CD4-positive, alpha-beta T cell treated with Interleukin-17A for 4 hours (primary cell): ENCODE measurements around the gene STK4.

ENCODE experiments used
- DNase-seq: peaks from one replicate; pipeline ENCODE4 v3.0.0-alpha.2; 2020; ENCODE audit warnings: mixed read lengths

STK4 gene

DNA sequence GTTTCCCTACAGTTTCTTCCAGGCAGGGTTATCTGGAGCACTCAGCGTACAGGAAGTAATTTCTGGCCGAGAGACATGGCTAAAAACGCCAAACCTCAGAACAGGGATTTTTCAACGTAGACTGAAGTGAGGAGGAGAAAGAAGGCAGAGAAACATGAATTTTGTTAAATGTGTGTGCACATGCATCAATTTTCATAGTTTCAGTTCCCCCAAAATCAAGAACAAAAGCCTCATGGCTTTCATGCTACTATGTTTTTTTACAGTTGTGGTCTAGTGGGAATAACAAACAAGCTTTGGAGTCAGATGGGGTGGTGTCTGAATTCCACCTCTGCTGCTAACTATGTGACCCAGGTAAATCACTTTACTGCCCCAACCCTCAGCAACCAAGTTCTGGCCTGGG lies 11.0 kb upstream of the STK4 start:
- DNase-seq = no peak

DNA sequence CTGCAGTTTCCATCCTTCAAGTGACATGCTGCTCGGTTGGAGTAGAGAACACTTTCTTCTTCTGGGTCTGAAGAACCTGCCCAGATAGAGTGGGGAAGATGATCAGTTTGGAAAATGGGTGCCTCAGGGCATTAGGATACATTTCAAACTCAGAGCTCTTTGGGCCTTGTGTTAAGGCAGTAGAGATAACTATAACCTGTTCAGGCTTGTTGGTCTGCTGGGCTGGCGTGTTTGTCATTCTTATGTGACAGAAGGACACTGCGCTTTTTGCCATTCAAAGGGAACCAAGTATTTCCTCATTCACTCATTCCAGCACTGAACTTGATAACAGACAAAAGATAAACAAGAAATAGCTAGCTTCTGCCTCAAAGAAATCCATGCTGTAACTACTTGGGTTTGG lies 9.9 kb upstream of the STK4 start:
- no peak for DNase-seq

DNA sequence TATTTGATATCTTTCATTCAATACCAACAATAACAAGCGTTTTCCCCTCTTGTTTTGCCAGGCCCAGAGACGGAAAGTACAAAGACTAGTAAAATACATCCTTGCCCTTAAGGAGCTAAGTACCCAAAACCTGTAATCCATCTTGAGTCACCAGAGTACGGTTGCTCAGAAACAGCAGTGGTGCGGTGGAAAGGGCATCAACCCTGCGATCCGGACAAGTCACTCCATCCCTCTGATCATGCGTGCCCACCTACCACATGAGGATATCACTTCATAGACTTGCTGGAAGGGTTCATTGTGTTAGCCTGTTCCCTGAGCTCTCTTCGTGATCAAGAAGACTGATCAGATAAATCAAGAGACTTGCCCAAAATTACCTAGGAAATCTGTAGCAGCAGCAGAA lies 8.0 kb upstream of the STK4 start:
- DNase-seq = no peak

DNA sequence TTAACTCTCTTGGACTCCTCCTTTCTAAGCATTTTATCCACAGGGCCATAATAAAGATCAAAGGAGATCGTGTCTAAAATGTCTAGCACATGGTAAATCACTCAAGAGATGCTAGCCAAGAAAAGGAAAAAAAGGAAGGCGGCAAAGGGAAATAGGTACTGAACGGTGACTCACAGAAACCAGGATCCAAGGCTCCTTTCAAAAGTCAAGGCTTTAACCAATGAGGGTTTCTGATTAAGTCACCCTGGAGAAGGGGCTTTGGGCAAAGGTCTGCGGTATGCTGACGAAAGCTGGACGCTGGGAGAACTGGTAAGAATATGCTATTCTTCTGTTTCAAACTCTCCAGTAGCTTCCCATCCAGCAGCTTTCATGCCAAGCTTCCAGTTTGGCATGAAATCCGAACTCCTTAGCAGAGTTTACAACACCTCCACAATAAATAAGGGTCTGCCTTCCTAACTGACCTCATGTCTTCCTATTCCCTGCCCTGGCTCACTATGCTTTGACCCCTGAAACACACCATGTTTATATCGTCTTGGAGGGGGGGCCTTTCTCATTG lies 7.2 kb upstream of the STK4 start:
- DNase-seq = no peak

DNA sequence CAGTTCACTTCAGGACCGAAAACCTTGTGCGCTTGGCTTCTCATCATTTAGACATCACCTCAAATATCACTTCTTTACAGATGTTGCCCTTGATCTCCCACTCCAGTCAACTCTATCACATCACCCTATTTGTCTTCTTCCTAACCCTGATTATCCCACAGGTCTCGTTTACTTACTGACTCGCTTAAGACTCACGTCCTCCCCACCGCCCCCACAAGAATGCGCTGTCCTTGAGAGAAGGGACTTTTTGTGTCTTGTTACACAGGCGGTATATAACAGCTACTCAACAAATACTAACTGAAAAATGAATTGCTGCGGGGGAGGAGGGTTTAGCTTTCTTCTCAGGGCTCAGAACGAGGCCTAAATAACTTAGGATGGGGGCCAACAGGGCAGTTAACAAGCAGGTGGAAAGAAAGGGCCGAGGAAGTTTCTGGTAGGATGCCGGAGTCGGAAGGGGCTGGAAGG lies 6.6 kb upstream of the STK4 start:
- peak; percentile 60 for DNase-seq

DNA sequence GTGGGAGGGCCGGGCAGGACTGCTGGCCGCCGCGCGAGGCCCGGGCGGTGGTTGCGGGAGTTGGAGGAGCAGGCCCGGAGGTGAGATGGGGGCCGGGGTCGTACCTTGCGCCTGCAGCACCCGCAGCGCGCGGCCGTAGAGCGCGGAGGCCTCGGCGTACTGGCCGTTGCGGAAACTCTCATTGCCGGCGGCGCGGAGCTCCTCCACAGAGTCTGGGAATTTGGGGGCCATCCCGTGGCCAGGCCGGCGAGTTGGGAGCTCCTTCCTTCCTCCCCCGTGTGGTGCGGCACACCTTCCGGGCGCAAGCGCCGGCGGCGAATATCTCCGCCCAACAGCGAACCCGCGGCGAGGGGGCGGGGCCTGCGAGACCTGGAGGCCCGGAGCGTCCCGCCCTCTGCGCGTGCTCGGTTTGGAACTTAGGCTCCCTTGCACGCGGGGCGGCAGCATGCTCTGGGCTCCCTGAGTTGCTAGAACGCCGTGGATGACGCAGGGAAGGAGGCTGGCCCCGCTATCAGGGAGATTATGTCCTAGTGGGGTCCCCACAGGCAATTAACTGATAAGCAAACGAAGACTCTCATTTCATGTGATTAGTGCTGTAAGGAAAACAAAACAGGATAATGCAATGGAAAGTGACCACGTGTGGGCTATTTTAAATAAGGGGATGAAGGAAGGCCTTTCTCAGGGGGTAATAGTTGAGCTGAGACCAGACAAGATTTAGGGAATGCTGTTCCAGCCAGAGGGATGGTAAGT lies 6.0 kb upstream of the STK4 start, which contains the start of gene TOMM34:
Gene TOMM34, minus strand, starts transcription at position 295 of the 750 bp plus-strand sequence. Its CDS starts 64 bp downstream, at position 231.
- peak; percentile 99 for DNase-seq

DNA sequence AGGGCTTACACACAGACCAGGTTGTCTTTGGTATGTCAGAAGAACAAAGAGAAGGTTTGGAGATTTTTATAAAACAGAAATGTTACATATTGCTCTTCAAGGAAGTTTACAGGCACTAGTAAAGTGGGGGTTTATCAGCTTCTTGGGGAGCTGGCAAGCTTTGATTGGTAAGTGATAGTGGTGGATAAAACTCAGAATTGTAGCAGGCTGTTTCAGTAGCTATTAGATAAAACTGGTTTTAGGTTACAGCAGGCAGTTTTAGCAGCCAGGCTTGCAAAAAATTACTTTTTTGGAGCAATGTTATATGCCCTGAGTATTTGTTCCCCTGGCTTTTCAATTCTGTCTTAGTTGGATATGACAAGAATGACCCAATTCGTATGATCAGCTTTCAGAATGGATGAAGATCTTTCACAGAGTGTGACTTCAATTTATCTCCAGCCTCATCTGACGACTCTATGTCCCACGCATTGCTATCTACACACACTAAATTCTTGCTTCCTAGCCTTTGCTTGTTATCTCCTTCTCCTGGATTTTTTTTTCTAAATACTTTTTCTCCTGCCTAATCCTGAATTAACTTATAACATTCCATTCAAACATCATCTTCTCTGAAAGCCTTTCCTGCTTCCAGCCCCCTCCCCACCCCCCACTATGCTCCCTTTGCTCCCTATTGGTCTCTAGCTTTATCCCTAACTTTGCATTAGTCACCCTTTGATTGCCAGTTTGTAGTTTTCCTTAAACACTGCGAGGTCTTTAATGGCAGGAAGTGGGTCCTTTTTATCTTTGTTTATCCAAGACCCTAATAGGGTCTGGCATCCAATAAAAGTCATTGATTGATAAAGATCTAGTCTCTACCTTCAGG lies 5.1 kb upstream of the STK4 start:
- no peak for DNase-seq

DNA sequence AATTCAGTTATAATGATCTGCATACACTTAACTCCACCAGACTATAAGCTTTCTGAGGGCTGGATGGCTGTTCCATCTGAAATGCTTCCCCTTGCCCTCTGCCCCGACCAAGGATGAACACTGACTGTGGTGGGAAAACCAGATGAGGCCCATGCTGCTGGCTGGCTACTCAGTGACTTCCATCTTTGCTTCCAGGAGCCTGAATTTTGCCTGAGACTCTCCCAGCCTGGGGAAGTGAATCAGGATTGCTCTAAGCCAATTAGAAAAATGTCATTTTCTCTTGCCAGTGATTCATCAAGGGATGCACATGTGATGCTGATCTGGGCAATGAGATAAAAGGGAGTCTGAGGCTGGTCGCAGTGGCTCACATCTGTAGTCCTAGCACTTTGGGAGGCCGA lies 4.4 kb upstream of the STK4 start:
- no peak for DNase-seq

DNA sequence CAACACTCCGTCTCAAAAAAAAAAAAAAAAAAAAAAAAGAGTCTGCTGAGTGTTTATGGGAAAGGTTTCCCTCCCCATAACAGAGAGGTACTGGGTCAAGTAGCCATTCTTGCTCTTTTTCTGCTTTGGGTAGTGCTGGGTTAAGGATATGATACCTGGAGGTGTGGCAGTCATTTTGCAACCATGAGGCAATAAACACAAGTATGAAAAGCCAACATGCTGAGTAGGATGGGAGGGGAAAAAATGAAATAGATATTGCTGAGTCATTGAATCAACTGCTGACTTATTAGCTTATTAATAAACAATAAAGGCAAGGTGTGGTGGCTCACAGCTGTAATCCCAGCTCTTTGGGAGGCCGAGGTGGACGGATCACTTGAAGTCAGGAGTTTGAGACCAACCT lies 3.8 kb upstream of the STK4 start:
- DNase-seq = no peak

DNA sequence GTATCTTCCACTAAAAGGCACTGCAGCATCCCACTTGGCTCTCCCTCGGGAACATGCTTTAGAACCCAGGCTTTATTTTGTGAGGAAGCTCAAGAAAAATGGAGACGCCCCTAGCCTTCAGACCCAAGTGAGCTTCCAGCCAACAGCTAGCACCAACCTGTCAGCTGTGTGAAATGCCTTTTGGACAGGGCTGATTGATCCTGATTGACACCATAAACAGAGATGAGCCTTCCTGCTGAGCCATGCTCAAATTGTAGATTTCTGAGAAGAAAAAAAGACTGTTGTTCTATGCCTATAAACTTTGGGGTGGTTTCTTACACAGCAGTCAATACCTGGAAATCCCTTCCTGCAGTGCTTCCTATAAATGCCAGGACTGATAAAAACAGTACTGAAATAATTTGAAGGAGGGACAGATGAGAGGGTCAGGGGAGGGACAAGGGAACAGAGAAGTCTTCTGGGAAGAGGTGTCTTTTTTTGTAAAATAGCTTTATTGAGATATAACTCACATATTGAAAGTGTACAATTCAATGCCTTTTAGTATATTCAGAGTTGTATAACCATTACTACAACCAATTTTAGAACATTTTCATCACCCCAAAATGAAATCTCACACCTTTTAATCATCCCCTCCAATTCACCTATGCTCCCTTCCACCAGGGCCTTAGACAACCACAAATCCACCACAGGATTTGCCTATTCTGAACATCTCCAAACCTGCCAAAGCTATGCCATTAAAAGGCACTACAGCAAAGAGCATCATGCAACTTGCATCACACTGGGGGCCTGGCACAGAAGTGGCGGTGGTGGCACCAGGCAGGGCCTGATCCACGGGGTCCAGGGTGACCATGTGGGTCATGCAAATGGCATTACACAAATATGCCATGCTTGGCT lies 2.7 kb upstream of the STK4 start:
- DNase-seq = no peak

DNA sequence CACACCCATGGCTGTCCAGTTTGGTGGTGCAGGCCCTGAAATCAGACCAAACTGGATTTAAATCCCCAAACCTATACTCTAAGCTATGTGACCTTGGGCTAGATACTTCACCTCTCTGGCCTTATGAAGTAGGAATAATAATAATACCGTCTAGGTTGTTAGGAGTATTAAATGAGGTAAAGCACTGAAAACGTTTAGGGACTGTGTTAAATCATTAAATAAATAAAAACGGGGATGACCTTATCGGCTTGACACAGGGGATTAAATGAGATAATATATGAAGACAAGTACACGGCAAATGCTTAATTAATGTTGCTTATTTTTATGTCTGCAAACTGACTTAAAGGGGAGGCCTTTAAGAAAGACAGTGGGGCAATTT lies 672 bp upstream of the STK4 start:
- DNase-seq = no peak

DNA sequence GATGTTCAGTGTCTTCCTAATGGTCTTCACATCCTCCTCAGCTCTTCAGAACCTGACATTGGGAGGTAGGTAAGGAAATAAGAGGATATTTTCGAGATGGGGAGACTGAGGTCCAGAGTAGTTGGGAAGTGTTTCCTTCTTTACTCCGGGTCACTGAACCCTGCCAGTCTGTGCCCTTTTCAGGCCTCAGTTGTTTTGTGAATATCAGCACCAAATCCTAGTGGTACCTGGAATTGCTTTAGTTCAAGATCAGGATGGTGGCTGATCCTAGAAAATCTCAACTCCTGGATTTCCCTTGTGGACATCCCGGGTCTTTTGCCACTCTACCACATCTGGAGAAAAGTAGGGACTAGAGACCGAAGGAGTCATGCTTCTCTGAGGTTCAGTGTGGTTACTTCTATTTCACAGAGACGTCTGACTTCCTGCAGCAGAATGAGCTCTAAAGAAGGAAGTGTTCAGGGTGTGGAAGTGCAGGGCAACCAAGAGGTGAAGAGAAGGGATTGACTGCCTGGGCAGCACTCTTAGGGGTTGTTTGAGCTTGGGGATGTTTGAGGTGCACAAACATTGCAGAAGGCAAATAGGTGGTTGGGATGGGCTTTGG lies 995 bp downstream of the STK4 start:
- DNase-seq = peak; percentile 53

DNA sequence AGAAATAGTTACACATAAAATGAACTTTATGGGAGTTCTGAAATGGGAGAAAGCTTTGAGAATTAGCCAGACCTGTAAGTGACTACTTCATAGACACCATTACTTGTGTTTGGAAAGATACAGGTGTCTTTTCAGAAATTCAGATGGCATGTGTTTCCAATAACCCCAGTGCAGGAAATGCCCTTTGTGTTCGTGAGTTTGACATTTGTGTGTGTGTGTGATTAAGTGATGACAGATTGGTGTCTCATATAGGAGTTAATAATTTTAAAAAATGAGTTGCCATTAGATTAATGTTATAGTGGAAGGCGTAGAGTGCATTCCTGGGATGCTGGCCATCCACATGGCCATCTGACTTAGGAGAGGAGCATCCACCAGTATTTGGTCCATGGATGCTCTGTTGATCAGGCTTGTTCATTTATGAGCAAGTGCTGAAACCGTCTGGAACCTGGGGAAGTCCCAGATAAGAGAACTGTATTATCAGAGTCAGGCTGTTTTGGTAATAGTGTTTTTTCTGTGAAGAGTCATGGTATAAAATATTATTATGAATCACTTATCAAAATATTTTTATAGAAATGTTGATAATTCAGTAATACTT lies 3.1 kb downstream of the STK4 start:
- peak; percentile 32 for DNase-seq

DNA sequence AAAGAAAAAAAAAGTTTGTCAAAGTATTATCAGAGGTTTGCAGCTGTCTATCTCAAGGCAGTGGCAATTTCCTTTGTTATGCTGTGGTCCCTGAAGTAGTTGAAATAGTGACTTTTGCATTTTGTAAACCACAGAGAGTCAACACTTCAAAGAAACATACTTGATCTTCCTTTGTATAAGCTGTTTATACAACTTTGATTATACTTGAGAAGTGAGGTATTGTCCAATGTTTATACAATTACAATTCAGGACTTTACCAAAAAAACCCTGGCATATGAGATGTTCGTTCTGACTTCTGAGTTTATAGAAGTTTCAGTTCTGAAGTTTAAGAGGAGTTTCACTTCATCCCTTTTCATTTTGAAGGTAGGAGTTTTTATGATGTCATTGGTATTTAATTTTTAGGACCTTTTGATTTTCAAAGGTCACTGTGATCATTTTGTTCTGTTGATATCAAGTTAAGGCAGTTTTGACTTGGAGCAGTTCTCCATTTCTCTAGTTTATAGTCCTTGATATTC lies 4.0 kb downstream of the STK4 start:
- DNase-seq = no peak

DNA sequence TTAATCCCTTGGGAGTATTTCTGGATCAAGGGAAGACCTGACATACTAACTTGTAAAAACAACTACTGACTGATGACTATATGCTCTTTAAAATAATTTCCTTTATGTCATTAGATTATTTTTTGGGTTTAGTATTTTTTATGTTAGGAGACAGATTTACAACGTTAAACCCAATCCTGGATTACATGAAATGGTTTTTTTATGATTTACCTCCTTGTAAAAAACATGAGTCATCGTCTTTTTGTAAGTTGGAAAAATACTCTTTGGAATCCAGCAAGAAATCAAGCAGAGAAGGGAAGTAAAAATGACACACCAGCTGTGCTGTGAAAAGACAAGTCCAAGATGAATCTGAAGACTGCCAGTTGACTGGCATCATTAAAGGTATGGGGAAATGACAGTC lies 6.7 kb downstream of the STK4 start:
- DNase-seq = no peak

DNA sequence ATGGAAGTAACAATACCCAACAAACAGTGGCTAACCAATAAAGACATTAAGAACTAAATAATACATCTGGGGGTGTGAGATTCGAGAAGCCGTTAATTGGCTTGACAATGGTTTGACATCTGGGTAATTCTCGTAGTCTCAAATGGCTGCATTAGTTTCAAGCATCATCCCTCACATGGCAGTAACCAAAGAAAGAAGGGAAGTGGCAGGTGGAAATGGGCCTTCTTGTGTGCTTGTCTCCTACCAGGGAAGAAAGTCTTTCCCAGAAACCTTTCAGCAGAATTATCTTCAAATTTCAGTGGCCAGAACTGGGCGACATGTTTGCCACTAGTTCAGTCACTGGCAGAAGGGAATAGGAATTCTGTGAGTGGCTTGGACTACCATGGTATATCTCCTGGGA lies 10.4 kb downstream of the STK4 start:
- DNase-seq = no peak

DNA sequence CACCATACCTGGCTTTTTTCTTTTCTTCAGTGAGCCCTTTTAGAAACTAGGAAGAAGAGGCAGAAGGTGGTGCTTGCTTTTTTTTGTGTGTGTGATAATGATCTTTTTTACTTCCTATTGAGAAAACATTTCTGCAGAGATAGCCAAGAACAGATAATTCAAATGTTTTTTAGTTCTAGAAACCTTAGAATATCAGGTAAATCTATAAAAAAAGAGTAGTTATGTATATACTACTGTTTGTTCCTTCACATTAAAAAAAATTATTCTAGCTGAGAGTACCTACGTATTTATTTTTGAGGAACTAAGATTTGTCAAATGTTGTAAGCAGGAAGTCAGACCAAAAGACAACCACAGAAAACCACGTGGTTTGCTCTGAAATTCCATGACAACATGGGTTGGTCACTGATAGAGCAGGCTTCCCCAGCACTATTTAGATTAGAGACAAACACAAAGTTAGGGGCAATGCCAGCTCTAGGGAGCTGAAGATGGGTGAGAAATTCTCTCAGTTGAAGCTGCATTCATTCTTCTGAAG lies 12.8 kb downstream of the STK4 start:
- DNase-seq = peak; percentile 65

DNA sequence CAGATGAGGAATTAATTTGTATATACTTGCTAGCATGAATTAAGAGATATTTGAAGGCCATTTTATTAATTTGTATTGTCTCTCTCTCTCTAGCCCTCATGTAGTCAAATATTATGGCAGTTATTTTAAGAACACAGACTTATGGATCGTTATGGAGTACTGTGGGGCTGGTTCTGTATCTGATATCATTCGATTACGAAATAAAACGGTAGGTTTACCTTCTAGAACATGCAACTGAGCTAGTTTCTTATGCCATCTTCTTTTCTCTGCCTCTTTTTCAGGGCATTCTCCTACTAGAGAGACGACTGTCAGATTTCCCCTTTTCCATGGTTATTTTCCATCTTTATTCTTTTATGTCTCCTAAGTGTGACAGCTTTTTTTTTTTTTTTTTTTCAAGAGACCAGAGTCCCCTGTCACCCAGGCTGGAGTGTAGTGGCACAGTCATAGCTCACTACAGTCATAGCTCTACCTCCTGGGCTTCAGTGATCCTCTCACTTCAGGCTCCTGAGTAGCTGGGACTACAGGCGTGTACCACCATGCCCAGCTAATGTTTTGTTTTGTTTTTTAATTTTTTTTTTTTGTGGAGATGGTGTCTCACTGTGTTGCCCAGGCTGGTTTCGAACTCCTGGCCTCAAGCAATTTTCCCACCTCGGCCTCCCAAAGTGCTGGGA lies 15.6 kb downstream of the STK4 start:
- DNase-seq = no peak

DNA sequence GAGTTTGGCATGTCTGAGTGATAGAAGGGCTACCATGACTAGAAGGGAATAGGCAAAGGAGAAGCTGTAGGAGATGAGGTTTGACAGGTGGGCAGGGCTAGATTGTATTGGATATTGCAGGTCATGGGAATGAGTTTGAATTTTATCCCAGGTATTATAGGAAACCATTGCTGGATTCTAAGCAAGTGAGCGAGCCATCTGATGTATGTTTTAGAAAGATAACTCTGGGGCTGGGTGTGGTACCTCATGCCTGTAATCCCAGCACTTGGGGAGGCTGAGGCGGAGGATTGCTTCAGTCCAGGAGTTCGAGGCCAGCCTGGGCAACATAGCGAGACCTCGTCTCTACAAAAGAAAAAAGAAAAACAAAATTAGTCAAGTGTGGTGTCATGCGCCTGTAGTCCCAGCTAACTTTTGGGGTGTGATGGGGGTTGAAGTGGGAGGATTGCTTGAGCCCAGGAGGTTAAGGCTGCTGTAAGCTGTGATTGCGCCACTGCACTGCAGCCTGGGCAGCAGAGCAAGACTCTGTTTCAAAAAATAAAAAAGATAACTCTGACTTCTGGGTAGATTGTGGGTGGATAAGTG lies 16.9 kb downstream of the STK4 start:
- no peak for DNase-seq

DNA sequence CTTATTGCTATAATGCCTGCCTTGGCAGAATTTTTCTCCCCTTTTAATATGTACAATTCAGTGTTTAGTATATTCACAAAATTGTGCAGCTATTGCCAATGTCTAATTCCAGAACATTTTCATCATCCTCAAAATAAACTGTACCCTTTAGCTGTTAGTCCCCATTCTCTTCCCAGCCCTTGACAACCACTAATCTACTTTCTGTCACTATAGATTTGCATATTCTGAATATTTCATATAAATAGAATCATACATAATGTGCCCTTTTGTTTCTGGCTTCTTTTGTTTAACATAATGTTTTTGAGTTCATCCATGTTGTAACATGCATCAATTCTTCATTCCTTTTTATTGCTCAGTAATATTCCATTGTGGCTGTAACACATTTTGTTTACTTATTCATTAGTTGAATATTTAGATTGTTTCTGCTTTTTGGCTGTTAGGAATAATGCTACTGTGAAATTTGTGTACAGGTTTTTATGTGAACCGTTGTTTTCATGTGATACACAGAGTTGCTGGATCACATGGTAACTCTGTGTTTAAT lies 22.4 kb downstream of the STK4 start:
- no peak for DNase-seq
